ENCODE measurements around the gene TRAPPC10. TPM values are rescaled to one million over a fixed set of nuclear protein-coding genes. Genes with fewer than 3 reads are reported as not detected.

Gene TRAPPC10
- total RNA-seq, 2 experiments from 2014 or later: 46.1 to 50.5 TPM

GRCh38 chr21:43974791-43975468 is 37.2 kb upstream of the TRAPPC10 start:
- CTCF ChIA-PET: interaction anchor here (0.6 to 1.5 kb wide), 23 partner anchors 10 to 738 kb away, joined by 3 to 12 read pairs (median 4); partner anchors contain the start of gene RRP1
- Mint-ChIP-seq H3K27me3 (no peaks in the 10 kb centered on the region), H3K36me3 (peaks cover 9% of the 10 kb centered on the region), H3K4me1 (ENCODE audit: low read depth) (peaks cover 6% of the 10 kb centered on the region), H3K9me3 (no peaks in the 10 kb centered on the region), H3K27ac (peak overlapping the region; percentile 18), H3K4me3 (no peak overlapping the region)
- intact Hi-C loops (cut with micrococcal nuclease): loop anchor here (1.0 kb wide), 1 partner anchor 165 kb away; no protein-coding TSS in a partner anchor
- POLR2A ChIA-PET: interaction anchor here (0.7 kb wide), 1 partner anchor 164 kb away, joined by 3 read pairs; no protein-coding TSS in a partner anchor
- DNase-seq: no peak

DNA sequence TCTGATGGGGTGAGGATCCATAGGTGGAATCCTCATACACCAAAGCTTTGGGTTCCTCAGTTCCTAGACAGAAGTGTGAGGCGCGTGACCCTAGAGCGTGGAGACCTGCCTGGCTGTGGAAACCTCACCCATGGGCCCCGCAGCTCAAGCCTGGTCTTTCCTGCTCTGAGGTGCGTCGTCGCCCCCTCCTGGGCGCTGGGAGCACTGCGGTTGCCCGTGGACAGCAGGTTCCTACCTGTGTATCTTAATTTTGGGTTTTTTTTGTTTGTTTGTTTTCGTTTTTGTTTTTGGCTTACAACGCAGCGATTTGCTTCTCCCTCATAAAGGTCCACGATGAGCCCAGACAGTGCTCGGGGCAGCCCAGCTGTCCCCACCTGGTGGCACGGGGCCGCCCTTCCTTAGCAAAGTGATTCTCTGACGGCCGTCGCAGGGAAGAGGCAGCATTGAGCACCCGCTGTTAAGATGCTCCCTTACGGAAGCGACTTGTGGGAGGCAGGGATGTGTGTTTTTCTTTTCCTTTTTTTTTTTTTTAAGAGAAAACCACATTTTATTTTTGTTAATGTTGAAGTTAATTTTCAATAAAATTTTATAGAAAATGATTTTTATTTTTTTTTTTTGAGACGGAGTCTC is 36.5 kb upstream of the TRAPPC10 start:
- H3K27me3 Mint-ChIP-seq: no peaks in the 10 kb centered on the region
- H3K27ac Mint-ChIP-seq: peak overlapping the region; percentile 18
- intact Hi-C loops (cut with micrococcal nuclease): loop anchor here (1.0 kb wide), 1 partner anchor 165 kb away; no protein-coding TSS in a partner anchor
- H3K36me3 Mint-ChIP-seq: peaks cover 9% of the 10 kb centered on the region
- peaks cover 6% of the 10 kb centered on the region for H3K4me1 Mint-ChIP-seq (ENCODE audit: low read depth)
- CTCF ChIA-PET: interaction anchor here (0.6 to 1.5 kb wide), 23 partner anchors 9 to 738 kb away, joined by 3 to 12 read pairs (median 4); partner anchors contain the start of gene RRP1
- DNase-seq: peak; percentile 87
- POLR2A ChIA-PET: interaction anchor here (0.7 kb wide), 1 partner anchor 165 kb away, joined by 3 read pairs; no protein-coding TSS in a partner anchor
- no peaks in the 10 kb centered on the region for H3K9me3 Mint-ChIP-seq
- H3K4me3 Mint-ChIP-seq: no peak overlapping the region

DNA sequence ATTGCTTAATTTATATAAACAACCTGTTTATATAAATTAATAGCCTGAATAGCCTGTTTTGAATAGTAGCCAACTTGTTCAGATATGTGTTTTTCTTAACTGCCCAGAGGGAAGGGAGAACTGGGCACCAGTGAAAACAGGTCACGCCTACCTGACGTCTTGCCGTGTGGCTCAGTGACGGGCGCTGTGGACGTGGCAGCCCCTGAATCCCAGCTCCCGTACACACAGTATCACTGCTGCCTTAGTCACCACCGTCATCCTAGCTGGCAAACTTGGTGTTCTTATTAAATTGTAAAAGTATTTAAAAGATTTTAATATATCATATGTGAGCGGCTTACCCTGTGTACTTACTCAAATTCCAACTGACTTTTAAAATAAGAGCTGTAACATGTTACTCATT is 35.4 kb upstream of the TRAPPC10 start:
- Mint-ChIP-seq H3K27ac (no peak overlapping the region), H3K4me3 (no peak overlapping the region), H3K4me1 (ENCODE audit: low read depth) (peaks cover 6% of the 10 kb centered on the region), H3K36me3 (peaks cover 5% of the 10 kb centered on the region), H3K9me3 (no peaks in the 10 kb centered on the region), H3K27me3 (no peaks in the 10 kb centered on the region)
- ChIA-PET CTCF (interaction anchor here (1.0 to 1.9 kb wide), 2 partner anchors 37 to 203 kb away, joined by 3 to 7 read pairs; no protein-coding TSS in a partner anchor), POLR2A (interaction anchor here (1.0 kb wide), 1 partner anchor 248 kb away, joined by 3 read pairs; no protein-coding TSS in a partner anchor)
- no peak for DNase-seq
- intact Hi-C loops (cut with micrococcal nuclease): no loop called here

DNA sequence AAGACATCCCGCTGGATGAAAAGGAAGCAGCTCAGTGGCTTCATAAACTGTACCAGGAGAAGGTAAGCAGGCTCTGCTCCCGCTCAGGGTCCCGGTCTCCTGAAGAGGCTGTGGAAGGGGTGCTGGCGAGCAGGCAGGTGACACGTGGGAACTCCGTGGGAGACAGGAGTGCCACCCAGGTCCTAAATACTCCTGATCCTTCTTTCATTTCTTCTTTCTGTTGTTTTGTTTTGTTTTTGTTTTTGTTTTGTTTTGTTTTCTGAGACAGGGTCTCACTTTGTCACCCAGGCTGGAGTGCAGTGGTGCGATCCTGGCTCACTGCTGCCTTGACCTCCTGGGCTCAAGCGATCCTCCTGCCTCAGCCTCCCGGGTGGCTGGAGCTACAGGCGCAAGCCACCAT is 34.0 kb upstream of the TRAPPC10 start:
- intact Hi-C loops (cut with micrococcal nuclease): no loop called here
- Mint-ChIP-seq H3K27me3 (no peaks in the 10 kb centered on the region), H3K27ac (no peak overlapping the region), H3K9me3 (no peaks in the 10 kb centered on the region), H3K36me3 (peaks cover 7% of the 10 kb centered on the region), H3K4me3 (no peak overlapping the region), H3K4me1 (ENCODE audit: low read depth) (peaks cover 8% of the 10 kb centered on the region)
- CTCF ChIA-PET: interaction anchor here (1.9 kb wide), 1 partner anchor 39 kb away, joined by 7 read pairs; no protein-coding TSS in a partner anchor
- POLR2A ChIA-PET: no interaction called here
- DNase-seq: no peak

DNA sequence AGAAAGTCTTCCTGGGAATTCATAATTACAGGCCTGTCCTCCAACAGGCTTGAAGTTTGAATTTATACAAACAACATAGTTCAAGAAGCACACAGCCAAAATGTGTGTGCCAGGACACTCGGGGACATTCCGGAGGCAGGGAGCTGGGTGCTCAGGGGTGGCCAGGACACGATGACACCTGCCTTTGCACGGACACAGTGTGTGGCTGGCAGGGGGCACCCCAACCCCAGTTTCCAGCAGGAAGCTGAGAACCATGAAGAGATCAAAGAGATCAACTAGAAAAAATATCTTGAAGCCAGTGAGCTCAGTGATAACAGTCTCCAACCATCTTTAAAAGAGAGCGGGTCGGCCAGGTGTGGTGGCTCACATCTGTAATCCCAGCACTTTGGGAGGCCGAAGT is 32.5 kb upstream of the TRAPPC10 start:
- ChIA-PET CTCF (no interaction called here), POLR2A (no interaction called here)
- H3K4me3 Mint-ChIP-seq: no peak overlapping the region
- no peak overlapping the region for H3K27ac Mint-ChIP-seq
- DNase-seq: no peak
- intact Hi-C loops (cut with micrococcal nuclease): no loop called here
- no peaks in the 10 kb centered on the region for H3K27me3 Mint-ChIP-seq
- H3K9me3 Mint-ChIP-seq: no peaks in the 10 kb centered on the region
- peaks cover 8% of the 10 kb centered on the region for H3K4me1 Mint-ChIP-seq (ENCODE audit: low read depth)
- H3K36me3 Mint-ChIP-seq: peaks cover 7% of the 10 kb centered on the region

DNA sequence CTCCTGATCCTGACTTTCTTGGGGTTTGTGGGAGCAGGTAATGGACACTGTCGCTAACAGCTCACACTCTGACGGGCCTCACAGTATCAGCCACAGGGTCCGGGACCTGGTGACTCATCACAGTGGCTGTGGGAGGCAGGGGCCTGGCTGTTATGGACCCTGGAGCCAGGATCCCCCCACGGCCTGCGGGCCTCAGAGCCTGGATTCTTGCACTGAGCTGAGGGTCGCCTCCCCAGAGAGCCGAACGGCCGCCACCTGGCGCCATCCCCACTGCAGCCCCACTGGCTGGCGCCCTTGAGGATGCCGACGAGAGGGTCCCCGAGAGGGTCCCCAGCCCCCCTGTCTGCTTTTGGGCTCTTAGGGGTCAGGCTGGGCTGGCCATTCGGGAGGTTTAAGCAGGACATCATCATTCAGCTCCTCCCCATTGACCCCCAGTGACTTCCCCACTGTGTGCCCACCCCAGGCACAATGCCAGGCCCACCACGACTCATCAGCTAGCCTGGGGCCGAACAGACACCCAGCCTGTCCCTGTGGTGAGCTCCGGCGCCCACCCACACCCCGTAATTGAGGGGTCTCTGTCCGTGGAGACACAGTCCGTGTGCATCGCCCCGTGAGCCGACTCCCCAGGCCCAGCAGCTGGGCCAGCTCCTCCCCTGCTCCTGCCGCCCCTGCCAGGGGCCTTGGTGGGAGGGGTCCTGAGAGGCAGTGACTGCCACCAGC is 30.8 kb upstream of the TRAPPC10 start:
- Mint-ChIP-seq H3K36me3 (peaks cover 7% of the 10 kb centered on the region), H3K9me3 (no peaks in the 10 kb centered on the region), H3K4me1 (ENCODE audit: low read depth) (peaks cover 14% of the 10 kb centered on the region), H3K4me3 (no peak overlapping the region), H3K27me3 (no peaks in the 10 kb centered on the region), H3K27ac (no peak overlapping the region)
- CTCF ChIA-PET: interaction anchor here (1.7 kb wide), 1 partner anchor 170 kb away, joined by 6 read pairs; no protein-coding TSS in a partner anchor
- intact Hi-C loops (cut with micrococcal nuclease): no loop called here
- no peak for DNase-seq
- POLR2A ChIA-PET: no interaction called here

DNA sequence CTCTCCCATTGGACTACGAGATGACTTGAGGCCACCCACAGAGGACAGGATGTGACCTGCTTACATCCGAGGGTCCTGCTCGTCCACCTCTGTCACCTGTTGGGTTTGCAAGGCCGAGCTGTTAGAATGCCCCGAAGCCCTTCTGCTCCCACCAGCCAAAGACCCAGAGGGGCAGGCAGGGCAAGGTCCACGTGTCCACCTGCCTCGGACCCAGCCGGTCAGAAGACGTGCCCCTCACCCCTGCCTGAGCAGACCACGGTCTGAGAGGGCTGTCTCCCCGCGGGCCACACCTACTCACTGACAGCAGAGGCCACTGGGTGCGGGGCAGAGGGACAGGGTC is 30.3 kb upstream of the TRAPPC10 start:
- Mint-ChIP-seq H3K27ac (no peak overlapping the region), H3K4me1 (ENCODE audit: low read depth) (peaks cover 16% of the 10 kb centered on the region), H3K4me3 (no peak overlapping the region), H3K27me3 (no peaks in the 10 kb centered on the region), H3K36me3 (peaks cover 7% of the 10 kb centered on the region), H3K9me3 (no peaks in the 10 kb centered on the region)
- intact Hi-C loops (cut with micrococcal nuclease): no loop called here
- POLR2A ChIA-PET: no interaction called here
- no peak for DNase-seq
- CTCF ChIA-PET: interaction anchor here (0.6 to 1.7 kb wide), 2 partner anchors 77 to 170 kb away, joined by 3 to 6 read pairs; no protein-coding TSS in a partner anchor

GRCh38 chr21:43982489-43983078 is 29.5 kb upstream of the TRAPPC10 start:
- peaks cover 7% of the 10 kb centered on the region for H3K36me3 Mint-ChIP-seq
- no peak for DNase-seq
- H3K27ac Mint-ChIP-seq: no peak overlapping the region
- intact Hi-C loops (cut with micrococcal nuclease): no loop called here
- H3K4me1 Mint-ChIP-seq (ENCODE audit: low read depth): peaks cover 16% of the 10 kb centered on the region
- H3K4me3 Mint-ChIP-seq: no peak overlapping the region
- ChIA-PET CTCF (interaction anchor here (0.6 kb wide), 1 partner anchor 77 kb away, joined by 3 read pairs; no protein-coding TSS in a partner anchor), POLR2A (no interaction called here)
- no peaks in the 10 kb centered on the region for H3K9me3 Mint-ChIP-seq
- H3K27me3 Mint-ChIP-seq: no peaks in the 10 kb centered on the region

- CTCF ChIA-PET: interaction anchor here (2.1 kb wide), 1 partner anchor 8 kb away, joined by 12 read pairs; no protein-coding TSS in a partner anchor
- Mint-ChIP-seq H3K4me3 (no peak overlapping the region), H3K4me1 (ENCODE audit: low read depth) (peaks cover 16% of the 10 kb centered on the region), H3K27ac (no peak overlapping the region), H3K9me3 (no peaks in the 10 kb centered on the region), H3K36me3 (peaks cover 6% of the 10 kb centered on the region), H3K27me3 (no peaks in the 10 kb centered on the region)
- intact Hi-C loops (cut with micrococcal nuclease): no loop called here
- DNase-seq: no peak
- POLR2A ChIA-PET: no interaction called here
Observed at GRCh38 chr21:43983390-43983789, 28.7 kb upstream of the TRAPPC10 start.

- ChIA-PET CTCF (interaction anchor here (0.6 to 2.1 kb wide), 2 partner anchors 8 to 30 kb away, joined by 3 to 12 read pairs; no protein-coding TSS in a partner anchor), POLR2A (interaction anchor here (0.7 kb wide), 1 partner anchor 28 kb away, joined by 3 read pairs; the partner anchor contains the start of gene TRAPPC10)
- peaks cover 4% of the 10 kb centered on the region for H3K36me3 Mint-ChIP-seq
- H3K9me3 Mint-ChIP-seq: no peaks in the 10 kb centered on the region
- H3K27ac Mint-ChIP-seq: no peak overlapping the region
- no peaks in the 10 kb centered on the region for H3K27me3 Mint-ChIP-seq
- intact Hi-C loops (cut with micrococcal nuclease): no loop called here
- H3K4me1 Mint-ChIP-seq (ENCODE audit: low read depth): peaks cover 16% of the 10 kb centered on the region
- no peak for DNase-seq
- no peak overlapping the region for H3K4me3 Mint-ChIP-seq
Observed at GRCh38 chr21:43983860-43984420, 28.2 kb upstream of the TRAPPC10 start.

DNA sequence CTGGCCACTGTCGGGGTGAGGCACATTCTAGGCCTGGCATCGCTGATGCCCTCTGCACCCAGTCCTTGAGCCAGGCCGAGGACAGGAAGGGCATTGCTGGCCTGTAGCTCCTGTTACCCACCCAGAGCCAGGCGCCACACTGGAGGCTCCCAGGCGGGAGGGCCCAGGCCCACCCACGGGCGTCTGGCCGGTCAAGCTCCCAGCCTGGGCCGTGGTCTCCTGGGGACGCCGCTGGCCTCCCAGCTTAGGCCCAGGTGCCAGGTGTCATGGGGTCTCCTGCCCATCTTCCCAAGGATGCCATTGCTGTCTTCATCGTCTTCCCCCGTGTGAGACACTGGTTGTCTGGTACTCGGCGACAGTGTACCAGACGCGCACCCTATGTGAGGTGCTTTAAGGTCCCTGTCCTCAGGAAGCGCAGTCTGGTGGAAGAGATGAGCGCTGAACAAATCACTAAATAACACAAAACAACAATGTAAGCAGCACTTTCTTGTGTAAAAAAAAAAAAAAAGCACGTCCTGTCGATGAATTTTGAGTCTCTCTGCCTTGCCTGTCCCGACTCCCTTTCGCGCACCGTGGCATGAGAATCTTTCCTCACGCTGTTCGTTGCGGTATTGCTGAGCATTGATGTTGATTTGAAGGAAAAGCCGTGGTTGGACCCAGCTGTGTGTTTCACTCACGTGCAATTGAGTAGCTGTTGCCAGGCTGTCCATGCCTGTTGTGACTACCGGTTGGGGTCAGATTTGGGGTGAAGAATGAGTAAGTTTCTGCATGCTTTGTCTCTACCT is 27.0 kb upstream of the TRAPPC10 start:
- POLR2A ChIA-PET: no interaction called here
- intact Hi-C loops (cut with micrococcal nuclease): no loop called here
- H3K4me3 Mint-ChIP-seq: no peak overlapping the region
- peak; percentile 28 for DNase-seq
- H3K4me1 Mint-ChIP-seq (ENCODE audit: low read depth): peaks cover 16% of the 10 kb centered on the region
- CTCF ChIA-PET: interaction anchor here (0.6 to 2.1 kb wide), 2 partner anchors 10 to 355 kb away, joined by 3 to 12 read pairs; no protein-coding TSS in a partner anchor
- peak overlapping the region; percentile 3 for H3K27ac Mint-ChIP-seq
- H3K9me3 Mint-ChIP-seq: no peaks in the 10 kb centered on the region
- H3K27me3 Mint-ChIP-seq: no peaks in the 10 kb centered on the region
- H3K36me3 Mint-ChIP-seq: peaks cover 4% of the 10 kb centered on the region

All from activated CD4-positive, alpha-beta memory T cell treated with anti-CD3 and anti-CD28 coated beads for 36 hours (primary cell).